Measurements from ENCODE around the gene BNIP1.

Gene BNIP1

DNA sequence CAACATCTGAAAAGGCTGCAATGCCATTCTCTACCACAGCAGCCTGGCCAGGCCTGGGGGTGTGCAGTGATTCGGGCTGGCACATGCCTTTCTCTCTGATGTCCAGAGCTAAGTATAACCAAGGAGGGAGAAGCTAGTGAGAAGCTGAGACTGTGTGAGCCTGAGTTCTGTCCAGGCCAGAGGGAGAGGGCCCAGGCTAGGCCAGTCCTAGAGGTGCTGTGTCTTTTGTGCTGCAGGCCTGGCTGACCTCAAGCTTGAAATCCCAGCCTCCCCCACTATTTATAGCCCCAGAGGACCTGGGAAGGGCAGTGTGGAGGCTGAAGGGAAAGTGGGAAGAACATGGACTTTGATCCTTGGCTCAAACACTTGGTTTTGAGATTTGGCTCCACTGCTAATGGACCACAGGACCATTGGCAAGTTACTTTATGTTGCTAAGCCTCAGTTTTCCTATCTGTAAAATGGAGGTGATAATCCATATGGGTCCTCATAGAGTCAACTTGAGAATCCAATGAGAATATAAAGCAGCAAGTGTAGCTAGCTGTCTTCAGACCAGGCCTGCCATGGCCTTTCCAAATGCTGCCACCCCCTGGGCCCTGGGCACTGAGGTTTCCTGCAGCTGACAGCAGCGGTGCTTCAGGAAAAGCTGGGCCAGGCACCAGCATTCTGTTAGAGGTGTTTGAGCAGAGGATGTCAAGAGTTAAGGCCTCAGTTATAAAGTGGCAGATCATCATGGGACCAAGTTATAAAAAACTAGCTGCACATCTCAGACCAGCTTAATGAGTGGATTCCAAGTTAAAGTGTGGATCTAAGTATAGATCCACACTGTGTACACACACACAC is 21.1 kb downstream of the BNIP1 start:
- no peak for DNase-seq (ENCODE audit: low spot score)

- DNase-seq (ENCODE audit: low spot score) = no peak
Measured at GRCh38 chr5:173172166-173172565, 27.8 kb downstream of the BNIP1 start.

GRCh38 chr5:173175523-173175922 is 31.2 kb downstream of the BNIP1 start:
- DNase-seq (ENCODE audit: low spot score) = no peak

DNA sequence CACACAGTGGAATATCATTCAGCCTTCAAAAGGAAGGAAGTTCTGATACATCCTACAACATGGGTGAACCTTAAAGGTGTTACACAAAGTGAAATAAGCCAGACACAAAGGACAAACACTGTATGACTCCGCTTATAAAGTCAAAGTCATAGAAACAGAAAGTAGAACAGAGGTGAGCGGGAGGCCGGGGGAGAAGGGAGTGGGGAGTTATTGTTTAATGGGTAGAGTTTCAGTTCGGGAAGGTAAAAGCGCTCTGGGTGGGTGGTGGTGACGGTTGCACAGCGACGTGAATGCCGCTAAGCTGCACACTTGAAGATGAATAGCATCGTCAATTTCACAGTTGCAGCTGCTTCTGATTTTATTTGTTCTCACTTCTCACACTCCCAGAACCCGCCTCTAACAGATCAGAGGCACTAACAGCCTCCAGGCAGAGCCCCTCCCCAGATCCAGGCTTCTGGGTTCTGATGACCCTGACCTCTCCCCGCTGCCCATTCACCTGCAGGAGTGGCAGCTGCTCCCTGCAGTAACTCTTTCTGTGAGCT is 34.1 kb downstream of the BNIP1 start:
- no peak for DNase-seq (ENCODE audit: low spot score)

DNA sequence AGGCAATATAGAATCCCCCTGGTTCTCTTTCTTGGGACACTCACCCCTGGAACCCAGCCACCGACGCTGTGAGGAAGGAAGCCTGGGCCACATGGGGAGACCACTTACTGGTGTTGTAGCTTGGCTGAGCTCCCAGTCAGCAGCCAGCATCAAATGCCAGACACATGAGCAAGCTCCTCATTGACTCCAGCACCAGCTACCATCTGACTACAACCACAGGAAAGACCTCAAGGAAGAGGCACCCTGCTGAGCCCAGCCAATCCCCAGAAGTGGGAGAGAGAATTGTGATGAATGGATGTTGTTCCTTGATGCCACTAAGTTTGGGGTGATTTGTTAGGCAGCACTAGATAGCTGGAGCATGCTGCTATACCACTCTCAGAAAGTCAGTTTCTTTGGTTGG is 36.0 kb downstream of the BNIP1 start:
- DNase-seq (ENCODE audit: low spot score) = no peak

GRCh38 chr5:173187054-173187743 is 42.9 kb downstream of the BNIP1 start:
- DNase-seq (ENCODE audit: low spot score) = no peak

GRCh38 chr5:173188280-173188679 is 43.9 kb downstream of the BNIP1 start:
- DNase-seq (ENCODE audit: low spot score) = no peak

GRCh38 chr5:173191015-173191414 is 46.7 kb downstream of the BNIP1 start:
- no peak for DNase-seq (ENCODE audit: low spot score)

DNA sequence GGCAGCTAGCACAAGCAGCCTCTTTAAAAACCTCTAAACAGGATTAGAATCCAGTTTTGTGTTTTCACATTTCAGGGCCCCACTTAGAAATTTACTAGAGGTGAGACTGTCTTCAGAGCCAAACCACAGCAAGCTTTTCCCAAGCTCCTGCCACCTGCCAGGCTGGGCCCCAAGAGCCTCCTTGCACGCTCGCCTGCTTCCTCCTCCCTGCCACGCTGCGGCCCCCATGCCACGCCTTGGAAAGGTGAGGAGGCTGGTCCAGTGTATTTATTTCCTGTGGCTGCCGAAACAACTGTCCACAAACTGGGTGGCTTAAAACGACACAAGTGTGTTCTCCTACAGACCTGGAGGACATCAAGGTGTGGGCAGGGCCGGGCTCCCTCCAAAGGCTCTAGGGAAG is 47.2 kb downstream of the BNIP1 start:
- DNase-seq (ENCODE audit: low spot score) = no peak

- no peak for DNase-seq (ENCODE audit: low spot score)
Measured at GRCh38 chr5:173192561-173192960, 48.2 kb downstream of the BNIP1 start.

- DNase-seq (ENCODE audit: low spot score) = no peak
Measured at GRCh38 chr5:173196133-173196952, 52.0 kb downstream of the BNIP1 start.

- no peak for DNase-seq (ENCODE audit: low spot score)
Measured at GRCh38 chr5:173197375-173197891, 53.1 kb downstream of the BNIP1 start.

DNA sequence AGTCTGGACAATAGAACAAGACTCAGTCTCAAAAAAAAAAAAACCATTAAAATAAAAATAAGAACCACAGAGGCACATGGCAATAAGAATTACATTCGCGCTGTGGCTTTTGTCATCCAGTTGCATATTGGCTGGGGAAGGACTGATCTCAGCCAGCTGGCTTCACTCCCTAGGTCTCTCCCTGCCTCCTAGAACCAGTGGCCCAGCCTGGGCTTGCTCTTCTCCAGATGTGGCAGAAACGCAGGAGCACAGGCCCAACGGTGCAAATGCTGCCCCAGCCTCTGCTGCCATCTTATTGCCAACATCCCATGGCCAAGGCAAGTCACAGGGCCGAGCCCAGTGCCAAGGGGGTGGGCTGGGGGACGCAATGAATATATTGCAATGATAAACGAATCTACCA is 53.7 kb downstream of the BNIP1 start:
- DNase-seq (ENCODE audit: low spot score) = no peak

DNA sequence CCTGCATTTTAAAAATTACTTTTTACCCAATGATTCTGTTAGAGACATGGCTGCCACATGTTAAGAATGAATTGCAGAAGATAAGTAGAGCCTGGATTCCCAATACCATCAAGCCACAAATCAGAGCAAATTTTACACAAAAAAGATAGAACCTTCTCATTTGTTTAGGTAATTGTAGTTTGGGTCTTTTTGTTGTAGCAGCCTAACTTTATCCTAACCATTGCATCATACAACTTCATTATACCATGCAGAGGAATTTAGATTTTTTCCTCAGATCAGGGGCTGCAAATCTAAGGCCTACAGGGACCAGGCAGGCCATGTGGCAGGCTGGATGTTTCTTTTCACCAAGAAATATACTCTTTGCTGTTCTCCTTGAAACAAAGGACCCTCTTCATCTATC is 56.0 kb downstream of the BNIP1 start:
- no peak for DNase-seq (ENCODE audit: low spot score)

DNA sequence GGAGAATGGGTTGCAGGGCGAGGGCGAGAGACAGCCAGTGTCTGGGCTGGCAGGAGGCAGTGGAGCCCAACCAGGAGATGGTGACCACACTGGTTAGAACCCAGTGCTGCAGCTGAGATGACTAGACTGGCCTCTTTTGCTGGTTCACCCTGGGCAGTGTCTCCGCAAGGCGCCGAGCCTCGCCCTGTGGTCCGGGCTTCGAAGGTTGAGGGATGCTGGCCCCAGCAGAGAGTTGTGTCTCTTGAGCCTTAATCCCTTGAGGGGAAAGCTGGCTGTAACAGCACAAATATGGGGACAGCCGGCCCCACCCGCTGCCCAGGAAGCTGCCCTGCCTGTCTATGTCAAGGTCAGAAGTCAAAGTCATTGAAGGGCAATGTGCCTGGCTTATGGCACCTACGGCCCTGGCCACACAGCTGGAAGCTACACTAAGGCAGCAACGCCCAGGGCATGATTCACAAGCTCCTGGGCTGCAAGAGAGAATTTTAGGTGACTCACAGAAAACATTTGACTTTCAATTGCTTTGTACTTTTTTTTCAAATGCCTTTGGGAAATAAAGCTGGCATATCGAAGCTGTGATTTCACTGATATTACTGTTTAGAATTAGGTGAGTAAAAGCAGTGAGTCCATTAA is 57.4 kb downstream of the BNIP1 start:
- no peak for DNase-seq (ENCODE audit: low spot score)

- no peak for DNase-seq (ENCODE audit: low spot score)
Measured at GRCh38 chr5:173202266-173202875, 58.0 kb downstream of the BNIP1 start.

DNA sequence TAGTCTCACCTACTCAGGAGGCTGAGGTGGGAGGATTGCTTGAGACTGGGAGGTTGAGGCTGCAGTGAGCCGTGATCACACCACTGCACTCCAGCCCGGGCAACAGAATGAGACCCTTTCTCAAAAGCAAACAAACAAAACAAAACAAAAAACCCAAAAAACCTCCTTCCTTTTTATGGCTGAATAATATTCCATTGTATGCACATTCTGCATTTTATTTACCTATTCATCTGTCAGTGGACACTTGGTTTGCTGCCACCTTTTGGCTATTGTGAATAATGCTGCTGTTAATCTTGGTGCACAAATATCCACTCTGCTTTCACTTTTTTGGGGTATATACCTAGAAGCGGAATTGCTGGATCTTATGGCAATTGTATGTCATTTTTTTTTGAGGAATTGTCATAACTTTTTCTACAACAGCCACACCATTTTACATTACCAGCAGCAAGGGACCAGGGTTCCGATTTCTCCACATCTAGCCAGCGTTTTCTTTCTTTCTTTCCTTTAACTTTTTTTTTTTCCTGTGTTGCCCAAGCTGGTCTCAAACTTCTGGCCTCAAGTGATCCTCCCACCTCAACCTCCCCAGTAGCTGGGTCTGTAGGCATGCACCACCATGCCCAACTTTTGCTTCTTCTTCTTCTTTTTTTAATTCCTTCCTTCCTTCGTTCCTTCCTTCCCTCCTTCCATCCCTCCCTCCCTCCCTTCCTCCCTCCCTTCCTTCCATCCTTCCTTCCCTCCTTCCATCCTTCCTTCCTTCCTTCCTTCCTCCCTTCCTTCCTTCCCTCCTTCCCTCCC is 60.1 kb downstream of the BNIP1 start:
- DNase-seq (ENCODE audit: low spot score) = no peak

DNA sequence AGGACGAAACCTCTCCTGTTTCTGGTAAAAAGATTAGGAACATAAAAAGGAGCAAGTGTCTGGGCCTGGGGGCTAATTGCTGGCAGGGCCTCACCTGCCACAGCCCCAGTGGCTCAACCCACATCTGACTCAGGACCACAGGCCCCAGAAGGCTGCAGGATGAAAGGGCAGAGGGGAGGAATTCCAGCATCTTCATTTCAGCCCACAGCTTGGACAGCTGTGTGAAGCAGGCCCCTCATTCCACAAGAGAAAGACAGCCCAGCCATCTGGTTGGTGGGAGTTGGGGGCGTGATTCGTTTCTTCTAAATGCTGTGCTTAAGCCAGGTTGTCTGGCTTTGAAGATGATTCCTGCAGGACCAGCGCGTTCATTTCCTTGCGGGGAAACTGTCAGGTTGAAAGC is 61.6 kb downstream of the BNIP1 start:
- DNase-seq (ENCODE audit: low spot score) = no peak

- no peak for DNase-seq (ENCODE audit: low spot score)
Measured at GRCh38 chr5:173208296-173208695, 64.0 kb downstream of the BNIP1 start.

- DNase-seq (ENCODE audit: low spot score) = no peak
Measured at GRCh38 chr5:173210877-173211276, 66.5 kb downstream of the BNIP1 start.

All from SK-N-DZ (cell line).